ENCODE data around the gene GNRH2. TPM values are rescaled to one million over a fixed set of nuclear protein-coding genes. Genes with fewer than 3 reads are reported as not detected.
A peak's percentile ranks its signal among the peaks of the same experiment; 100 is the strongest.

GNRH2 gene
- total and polyA plus RNA-seq, 2 of the 8 experiments (the other 6 are each of a cell fraction or from before 2014, with no cell fraction given) = 0.09 to 0.82 TPM

DNA sequence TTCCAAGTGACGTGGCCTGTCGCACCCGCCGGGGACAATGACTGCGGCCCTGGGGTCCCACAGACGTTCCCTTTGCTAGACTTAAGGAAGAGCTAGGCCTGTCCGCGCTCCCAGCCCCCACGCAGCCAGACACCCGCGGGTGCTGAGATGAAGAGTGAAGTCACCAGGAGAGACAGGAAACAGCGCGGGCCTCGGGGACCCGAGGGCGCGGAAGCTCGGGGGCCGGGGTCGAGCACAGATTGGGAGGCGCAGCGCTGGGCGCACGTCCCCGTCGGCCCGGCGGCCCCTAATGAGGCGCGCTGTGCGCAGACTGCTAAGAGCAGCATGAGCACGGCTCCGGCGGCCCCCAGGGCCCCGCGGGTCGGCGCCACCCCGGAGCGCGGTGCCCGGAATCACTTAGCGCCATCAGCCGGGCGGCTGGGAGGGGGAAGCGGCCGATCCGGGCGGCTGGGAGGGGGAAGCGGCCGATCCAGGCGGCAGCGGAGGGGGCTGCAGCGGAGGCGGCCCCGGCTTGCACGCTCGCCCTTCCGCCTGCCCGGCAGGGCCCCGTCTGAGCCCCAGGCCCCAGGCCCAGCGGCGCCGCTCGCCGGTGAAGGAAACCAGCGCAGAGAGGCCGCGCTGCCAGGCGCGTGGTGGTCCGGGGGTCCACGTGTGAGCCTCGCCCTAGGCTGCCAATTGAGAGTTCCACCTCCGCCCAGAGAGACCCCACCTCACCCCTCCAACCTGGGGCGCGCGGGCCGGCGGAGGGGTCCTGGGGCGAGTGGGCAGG lies 49.4 kb downstream of the GNRH2 start (continued):
- TF ChIP-seq, protein P1, sequence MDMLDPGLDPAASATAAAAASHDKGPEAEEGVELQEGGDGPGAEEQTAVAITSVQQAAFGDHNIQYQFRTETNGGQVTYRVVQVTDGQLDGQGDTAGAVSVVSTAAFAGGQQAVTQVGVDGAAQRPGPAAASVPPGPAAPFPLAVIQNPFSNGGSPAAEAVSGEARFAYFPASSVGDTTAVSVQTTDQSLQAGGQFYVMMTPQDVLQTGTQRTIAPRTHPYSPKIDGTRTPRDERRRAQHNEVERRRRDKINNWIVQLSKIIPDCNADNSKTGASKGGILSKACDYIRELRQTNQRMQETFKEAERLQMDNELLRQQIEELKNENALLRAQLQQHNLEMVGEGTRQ (IDR thresholded peaks at IDR 0.05; ENCODE audit: low read length) = no peak
- TF ChIP-seq RFX5 (IDR thresholded peaks at IDR 0.05; ENCODE audit: borderline replicate concordance, low read depth, low read length) (no peak), RNF2 (IDR thresholded peaks at IDR 0.05; ENCODE audit: borderline replicate concordance, low read depth, low read length, missing control alignments, poor library complexity, severe bottlenecking) (no peak), POU5F1 (IDR thresholded peaks at IDR 0.05; ENCODE audit: low read depth, low read length) (no peak), SP2 (IDR thresholded peaks at IDR 0.05; ENCODE audit: low read length) (no peak), SRF (IDR thresholded peaks at IDR 0.05; ENCODE audit: low read depth, low read length) (no peak), TBP (IDR thresholded peaks at IDR 0.05; ENCODE audit: low read depth, low read length) (peak; percentile 59), FOSL1 (IDR thresholded peaks at IDR 0.05; ENCODE audit: insufficient read depth, low read depth, low read length) (no peak), SIX5 (IDR thresholded peaks at IDR 0.05; ENCODE audit: low read depth, low read length) (no peak), RAD21 (IDR thresholded peaks at IDR 0.05 in 1 of 2, conservative IDR thresholded peaks at IDR 0.05 in 1 of 2; ENCODE audit: low read depth in 2 of 2, low read length in 2 of 2) (no peak), GTF2F1 (IDR thresholded peaks at IDR 0.05; ENCODE audit: borderline replicate concordance, low read depth, low read length) (no peak), GABPA (IDR thresholded peaks at IDR 0.05; ENCODE audit: borderline replicate concordance, insufficient read depth, low read length) (0 out of 2 replicates have a peak, but pooled peaks have one; percentile 11), SIRT6 (IDR thresholded peaks at IDR 0.05; ENCODE audit: low read length) (no peak), SUZ12 (IDR thresholded peaks at IDR 0.05; ENCODE audit: low read length) (peak; percentile 63; the same call in 1 of the 2 replicates)
- TF ChIP-seq, protein P2, sequence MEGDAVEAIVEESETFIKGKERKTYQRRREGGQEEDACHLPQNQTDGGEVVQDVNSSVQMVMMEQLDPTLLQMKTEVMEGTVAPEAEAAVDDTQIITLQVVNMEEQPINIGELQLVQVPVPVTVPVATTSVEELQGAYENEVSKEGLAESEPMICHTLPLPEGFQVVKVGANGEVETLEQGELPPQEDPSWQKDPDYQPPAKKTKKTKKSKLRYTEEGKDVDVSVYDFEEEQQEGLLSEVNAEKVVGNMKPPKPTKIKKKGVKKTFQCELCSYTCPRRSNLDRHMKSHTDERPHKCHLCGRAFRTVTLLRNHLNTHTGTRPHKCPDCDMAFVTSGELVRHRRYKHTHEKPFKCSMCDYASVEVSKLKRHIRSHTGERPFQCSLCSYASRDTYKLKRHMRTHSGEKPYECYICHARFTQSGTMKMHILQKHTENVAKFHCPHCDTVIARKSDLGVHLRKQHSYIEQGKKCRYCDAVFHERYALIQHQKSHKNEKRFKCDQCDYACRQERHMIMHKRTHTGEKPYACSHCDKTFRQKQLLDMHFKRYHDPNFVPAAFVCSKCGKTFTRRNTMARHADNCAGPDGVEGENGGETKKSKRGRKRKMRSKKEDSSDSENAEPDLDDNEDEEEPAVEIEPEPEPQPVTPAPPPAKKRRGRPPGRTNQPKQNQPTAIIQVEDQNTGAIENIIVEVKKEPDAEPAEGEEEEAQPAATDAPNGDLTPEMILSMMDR (IDR thresholded peaks at IDR 0.05; ENCODE audit: control extremely low read depth in 1 of 3, insufficient read depth in 1 of 3, low read depth in 1 of 3, low read length in 3 of 3) = peak in 1 of 3 experiments; percentile 8; a peak in 1 of 4 replicates
- TF ChIP-seq, protein P3, sequence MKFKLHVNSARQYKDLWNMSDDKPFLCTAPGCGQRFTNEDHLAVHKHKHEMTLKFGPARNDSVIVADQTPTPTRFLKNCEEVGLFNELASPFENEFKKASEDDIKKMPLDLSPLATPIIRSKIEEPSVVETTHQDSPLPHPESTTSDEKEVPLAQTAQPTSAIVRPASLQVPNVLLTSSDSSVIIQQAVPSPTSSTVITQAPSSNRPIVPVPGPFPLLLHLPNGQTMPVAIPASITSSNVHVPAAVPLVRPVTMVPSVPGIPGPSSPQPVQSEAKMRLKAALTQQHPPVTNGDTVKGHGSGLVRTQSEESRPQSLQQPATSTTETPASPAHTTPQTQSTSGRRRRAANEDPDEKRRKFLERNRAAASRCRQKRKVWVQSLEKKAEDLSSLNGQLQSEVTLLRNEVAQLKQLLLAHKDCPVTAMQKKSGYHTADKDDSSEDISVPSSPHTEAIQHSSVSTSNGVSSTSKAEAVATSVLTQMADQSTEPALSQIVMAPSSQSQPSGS (IDR thresholded peaks at IDR 0.05; ENCODE audit: low read length) = no peak
- TF ChIP-seq, protein P4, sequence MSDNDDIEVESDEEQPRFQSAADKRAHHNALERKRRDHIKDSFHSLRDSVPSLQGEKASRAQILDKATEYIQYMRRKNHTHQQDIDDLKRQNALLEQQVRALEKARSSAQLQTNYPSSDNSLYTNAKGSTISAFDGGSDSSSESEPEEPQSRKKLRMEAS (IDR thresholded peaks at IDR 0.05) = peak; percentile 73

Measured in H1 (cell line).